HCT116 (cell line): ENCODE results near the gene CLCN5. TPM values are rescaled to one million over a fixed set of nuclear protein-coding genes. Genes with fewer than 3 reads are reported as not detected.

Experiments used
- ATAC-seq: fragments of 200-7000 bp; cut with Tn5 transposase; 2 replicates; pipeline ENCODE4 v1.9.1; 2020; ENCODE audit warnings: mild to moderate bottlenecking, moderate library complexity
- BruUV-seq: library from RNA; stranded (reverse); fragments of 400-500 nt; replicated peaks from 2 replicates; lab custom pipeline; 2021; lab: Mats Ljungman, UMichigan
- CTCF ChIA-PET: fragments of 300-600 bp; sonication (Branson Sonifier 250); formaldehyde crosslinking; loops from one replicate; lab custom pipeline; 2021; ENCODE audit warnings: antibody characterized with exemption; lab: Charles Lee
- POLR2A ChIA-PET: fragments of 300-600, 350-600 bp; sonication (Branson Sonifier 250); formaldehyde crosslinking; loops from one replicate; lab custom pipeline; 2021; ENCODE audit warnings: antibody characterized with exemption; lab: Charles Lee
- RAD21 ChIA-PET, 2 experiments: fragments of 300-600 bp; sonication (Branson Sonifier 250); formaldehyde crosslinking; loops; one replicate each; lab custom pipeline; 2023; ENCODE audit warnings: low total read pairs in 2 of 2; ENCODE audit not compliant: uncharacterized antibody in 2 of 2, unreplicated experiment in 2 of 2, low non-redundant PET in 1 of 2; lab: Charles Lee
- DNase-seq: peaks from one replicate; pipeline ENCODE4 v3.0.0-alpha.2; 2010; ENCODE audit warnings: low read depth, low spot score
- H2AFZ ChIP-seq: fragments of 200-600 bp; shearing (Covaris generic), sonication (generic); 2 replicates; pipeline ENCODE4 v1.6.1; 2017; ENCODE audit warnings: low read depth, mixed run types, mixed read lengths, antibody characterized with exemption, low read length; ENCODE audit not compliant: poor library complexity, severe bottlenecking
- H3K27ac ChIP-seq: 2 replicates; pipeline ENCODE4 v1.5.1; 2012; ENCODE audit warnings: low read depth, low read length
- H3K27me3 ChIP-seq: fragments of 200-600 bp; sonication (generic); 2 replicates; pipeline ENCODE4 v1.6.1; 2016; ENCODE audit warnings: mixed run types, low read length, mixed read lengths; ENCODE audit not compliant: insufficient read depth
- H3K36me3 ChIP-seq, 2 experiments: fragments of 200-500 bp in 1 of 2; fragments of 200-600 bp in 1 of 2; sonication (Bioruptor generic) in 1 of 2; sonication (generic) in 1 of 2; 2 replicates each; pipeline versions ENCODE4 v1.5.1 to v1.6.1; 2014 to 2016; ENCODE audit warnings: low read length in 2 of 2, inconsistent platforms in 1 of 2, mixed read lengths in 1 of 2, mixed run types in 1 of 2; ENCODE audit not compliant: insufficient read depth in 2 of 2, control insufficient read depth in 1 of 2
- H3K4me1 ChIP-seq, 2 experiments: fragments of 200-600 bp in 1 of 2; sonication (generic) in 1 of 2; 2 replicates each; pipeline versions ENCODE4 v1.5.1 to v1.6.1; 2012 to 2017; ENCODE audit warnings: low read length in 2 of 2, inconsistent platforms in 1 of 2, mild to moderate bottlenecking in 1 of 2, mixed read lengths in 1 of 2, mixed run types in 1 of 2, moderate library complexity in 1 of 2; ENCODE audit not compliant: insufficient read depth in 2 of 2, control insufficient read depth in 1 of 2
- H3K4me2 ChIP-seq: fragments of 200-600 bp; sonication (generic); 2 replicates; pipeline ENCODE4 v1.6.1; 2017; ENCODE audit warnings: mixed run types, low read length, mixed read lengths
- H3K4me3 ChIP-seq, 2 experiments: fragments of 200-600 bp in 1 of 2; sonication (generic) in 1 of 2; replicated peaks in 1 of 2; 2 replicates each; pipeline ENCODE4 v1.5.1; 2011 to 2016; ENCODE audit warnings: low read length in 2 of 2, control low read depth in 1 of 2, low read depth in 1 of 2, mild to moderate bottlenecking in 1 of 2, mixed read lengths in 1 of 2, mixed run types in 1 of 2
- H3K79me2 ChIP-seq: fragments of 200-600 bp; sonication (generic); 2 replicates; pipeline ENCODE4 v1.6.1; 2017; ENCODE audit warnings: mild to moderate bottlenecking, mixed run types, low read length, moderate library complexity, mixed read lengths; ENCODE audit not compliant: insufficient read depth
- H3K9ac ChIP-seq: fragments of 200-600 bp; sonication (generic); 2 replicates; pipeline ENCODE4 v1.6.1; 2016; ENCODE audit warnings: low read length, mixed read lengths
- H3K9me2 ChIP-seq: fragments of 200-600 bp; sonication (generic), shearing (Covaris generic); 2 replicates; pipeline ENCODE4 v1.6.1; 2017; ENCODE audit warnings: mixed run types, mild to moderate bottlenecking, moderate library complexity; ENCODE audit not compliant: insufficient read depth
- H3K9me3 ChIP-seq, 2 experiments: fragments of 200-500 bp in 1 of 2; fragments of 200-600 bp in 1 of 2; sonication (Bioruptor generic) in 1 of 2; sonication (generic) in 1 of 2; 2 replicates each; pipeline ENCODE4 v1.6.1; 2014 to 2017; ENCODE audit warnings: low read length in 2 of 2, mixed read lengths in 2 of 2, inconsistent platforms in 1 of 2, low read depth in 1 of 2, mild to moderate bottlenecking in 1 of 2, mixed run types in 1 of 2, moderate library complexity in 1 of 2; ENCODE audit not compliant: control insufficient read depth in 1 of 2, insufficient read depth in 1 of 2
- H4K20me1 ChIP-seq: fragments of 200-600 bp; sonication (generic), shearing (Covaris generic); 2 replicates; pipeline ENCODE4 v1.6.1; 2017; ENCODE audit warnings: mixed run types, mild to moderate bottlenecking, moderate library complexity; ENCODE audit not compliant: insufficient read depth
- ATF3 ChIP-seq: IDR thresholded peaks from 2 replicates; pipeline ENCODE4 v1.6.1; 2012
- CBX3 ChIP-seq: IDR thresholded peaks from 2 replicates; pipeline ENCODE4 v1.6.1; 2012; ENCODE audit warnings: low read depth
- EZH2phosphoT487 ChIP-seq: fragments of 200-600 bp; IDR thresholded peaks from 2 replicates; pipeline ENCODE4 v1.6.1; 2018; ENCODE audit warnings: antibody characterized with exemption, borderline replicate concordance
- JUND ChIP-seq: IDR thresholded peaks from 2 replicates; pipeline ENCODE4 v1.6.1; 2012
- POLR2A ChIP-seq: IDR thresholded peaks from 2 replicates; pipeline ENCODE4 v1.7.0; 2011; ENCODE audit warnings: borderline replicate concordance; ENCODE audit not compliant: insufficient read depth, insufficient read length; ENCODE audit errors: extremely low read depth
- POLR2AphosphoS5 ChIP-seq: IDR thresholded peaks from 2 replicates; pipeline ENCODE4 v1.6.1; 2011; ENCODE audit warnings: mild to moderate bottlenecking, low read depth, low read length, moderate library complexity
- SP1 ChIP-seq: IDR thresholded peaks from 2 replicates; pipeline ENCODE4 v1.6.1; 2012; ENCODE audit warnings: low read depth
- SRF ChIP-seq: IDR thresholded peaks from 2 replicates; pipeline ENCODE4 v1.6.1; 2012; ENCODE audit warnings: low read depth
- YY1 ChIP-seq: IDR thresholded peaks from 2 replicates; pipeline ENCODE4 v1.6.1; 2011; ENCODE audit warnings: low read length, low read depth, moderate library complexity, mild to moderate bottlenecking; ENCODE audit not compliant: insufficient replicate concordance; ENCODE audit errors: extremely low read depth
- ZNF274 ChIP-seq: fragments of 200-500 bp; sonication (Bioruptor generic); IDR thresholded peaks from 2 replicates; pipeline ENCODE4 v1.6.1; 2014; ENCODE audit warnings: mild to moderate bottlenecking, low read depth, low read length, inconsistent platforms
- intact Hi-C: fragments of 100-400 bp; cut with micrococcal nuclease; formaldehyde crosslinking; loops from 2 replicates; pipeline ENCODE4 v1.10.0; 2022
- total RNA-seq: library from RNA; stranded (reverse); gene quantifications from one replicate; pipeline ENCODE4 v1.2.1, GENCODE V29; 2021; ENCODE audit not compliant: unreplicated experiment

Gene CLCN5
- total RNA-seq, 1 experiment from 2014 or later = 6.1 TPM

DNA sequence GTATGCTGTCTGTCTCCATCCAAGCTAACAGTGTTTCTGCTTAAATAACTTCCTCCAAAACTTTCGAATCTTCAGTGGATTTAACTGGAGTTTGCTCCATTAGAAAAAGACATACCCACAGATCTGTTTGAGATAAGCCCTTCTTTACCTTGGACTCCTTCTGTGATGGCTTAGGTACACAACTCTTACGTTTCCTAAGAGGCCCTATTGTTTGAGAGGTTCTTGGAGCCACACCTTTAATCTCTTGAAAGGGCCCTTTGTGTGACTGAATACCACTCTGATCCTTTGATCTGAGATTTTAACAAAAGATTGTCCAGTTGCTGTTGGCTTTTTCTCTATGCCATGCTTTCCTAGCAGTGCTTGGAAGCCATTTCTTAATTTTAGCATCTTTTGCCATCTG lies 185.9 kb downstream of the CLCN5 start:
- H3K36me3 ChIP-seq = no peaks in the 10 kb centered on the region
- ChIA-PET CTCF (no interaction called here), RAD21 (no interaction called here), POLR2A (no interaction called here)
- BruUV-seq = no TSS peak
- no peaks in the 10 kb centered on the region for H3K79me2 ChIP-seq
- TF ChIP-seq POLR2AphosphoS5 = no peak
- TF ChIP-seq ATF3 = no peak
- no peak for TF ChIP-seq JUND
- no peak for TF ChIP-seq SRF
- TF ChIP-seq YY1 = no peak
- no peak for TF ChIP-seq EZH2phosphoT487
- H3K9me3 ChIP-seq = no peaks in the 10 kb centered on the region
- H3K4me3 ChIP-seq = no peak overlapping the region
- DNase-seq (no peak), ATAC-seq (no peak)
- no peak overlapping the region for H3K9ac ChIP-seq
- no peaks in the 10 kb centered on the region for H4K20me1 ChIP-seq
- no peaks in the 10 kb centered on the region for H3K4me1 ChIP-seq
- H3K4me2 ChIP-seq = no peak overlapping the region
- intact Hi-C loops = no loop called here
- no peaks in the 10 kb centered on the region for H3K27me3 ChIP-seq
- H3K27ac ChIP-seq = no peak overlapping the region
- H3K9me2 ChIP-seq = no peaks in the 10 kb centered on the region
- no peak overlapping the region for H2AFZ ChIP-seq

GRCh38 chrX:50111742-50112141 lies 189.3 kb downstream of the CLCN5 start:
- no peak for ATAC-seq
- Histone ChIP-seq H3K27me3 (no peaks in the 10 kb centered on the region), H3K79me2 (no peaks in the 10 kb centered on the region), H3K4me2 (no peak overlapping the region), H3K27ac (no peak overlapping the region), H3K9ac (no peak overlapping the region), H3K9me2 (no peaks in the 10 kb centered on the region), H3K36me3 (no peaks in the 10 kb centered on the region), H2AFZ (no peak overlapping the region), H4K20me1 (no peaks in the 10 kb centered on the region), H3K9me3 (no peaks in the 10 kb centered on the region), H3K4me1 (no peaks in the 10 kb centered on the region), H3K4me3 (no peak overlapping the region)
- no peak for DNase-seq
- ChIA-PET RAD21 (no interaction called here), CTCF (no interaction called here), POLR2A (no interaction called here)
- TF ChIP-seq SRF (no peak), CBX3 (no peak), POLR2A (no peak), ZNF274 (no peak), SP1 (no peak)
- BruUV-seq = no TSS peak
- intact Hi-C loops = no loop called here
